22Rv1 (cell line): ENCODE results near the gene CNTLN.

Experiments used
- ZFX ChIP-seq: fragments of 450-650 bp; IDR thresholded peaks from 2 replicates; pipeline ENCODE4 v1.6.1; 2017; ENCODE audit warnings: antibody characterized with exemption, borderline replicate concordance
- TF ChIP-seq, protein P1 (sequence below): fragments of 450-650 bp; IDR thresholded peaks from 2 replicates; pipeline ENCODE4 v1.5.1; 2017; ENCODE audit warnings: mild to moderate bottlenecking

DNA sequence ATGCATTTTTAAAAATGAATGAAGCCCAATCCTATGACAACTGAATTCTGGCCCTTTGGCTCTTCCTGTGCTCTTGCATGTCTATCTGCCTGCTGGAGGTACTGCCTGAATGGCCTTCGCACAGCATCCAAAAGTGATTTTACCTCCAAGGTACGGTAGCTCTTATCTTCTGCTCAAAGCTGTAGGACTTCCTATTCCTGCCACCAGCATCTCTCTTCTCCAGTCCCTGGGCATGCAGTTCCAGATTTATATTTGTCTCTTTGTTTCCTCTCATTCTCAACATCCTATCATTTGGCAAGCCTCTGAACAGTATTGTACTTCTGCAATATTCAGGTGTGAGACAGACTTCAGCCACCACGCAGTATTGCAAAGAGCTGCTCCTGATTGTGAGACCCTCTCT, 400.3 kb downstream of the CNTLN start:
- TF ChIP-seq ZFX = no peak
- TF ChIP-seq, protein P1, sequence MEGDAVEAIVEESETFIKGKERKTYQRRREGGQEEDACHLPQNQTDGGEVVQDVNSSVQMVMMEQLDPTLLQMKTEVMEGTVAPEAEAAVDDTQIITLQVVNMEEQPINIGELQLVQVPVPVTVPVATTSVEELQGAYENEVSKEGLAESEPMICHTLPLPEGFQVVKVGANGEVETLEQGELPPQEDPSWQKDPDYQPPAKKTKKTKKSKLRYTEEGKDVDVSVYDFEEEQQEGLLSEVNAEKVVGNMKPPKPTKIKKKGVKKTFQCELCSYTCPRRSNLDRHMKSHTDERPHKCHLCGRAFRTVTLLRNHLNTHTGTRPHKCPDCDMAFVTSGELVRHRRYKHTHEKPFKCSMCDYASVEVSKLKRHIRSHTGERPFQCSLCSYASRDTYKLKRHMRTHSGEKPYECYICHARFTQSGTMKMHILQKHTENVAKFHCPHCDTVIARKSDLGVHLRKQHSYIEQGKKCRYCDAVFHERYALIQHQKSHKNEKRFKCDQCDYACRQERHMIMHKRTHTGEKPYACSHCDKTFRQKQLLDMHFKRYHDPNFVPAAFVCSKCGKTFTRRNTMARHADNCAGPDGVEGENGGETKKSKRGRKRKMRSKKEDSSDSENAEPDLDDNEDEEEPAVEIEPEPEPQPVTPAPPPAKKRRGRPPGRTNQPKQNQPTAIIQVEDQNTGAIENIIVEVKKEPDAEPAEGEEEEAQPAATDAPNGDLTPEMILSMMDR = no peak
